Liver (tissue), 9 donors: ENCODE measurements around the gene CDCA8. TPM values are rescaled to one million over a fixed set of nuclear protein-coding genes. Genes with fewer than 3 reads are reported as not detected.

ENCODE experiments used
- DNase-seq: peaks from one replicate; pipeline ENCODE4 v3.0.0-alpha.2; 2017; ENCODE audit warnings: low spot score
- H3K27ac ChIP-seq, 2 donors: one replicate each; pipeline ENCODE4 v1.7.0; 2013; ENCODE audit warnings: inconsistent platforms in 2 of 2, low read length in 2 of 2, control low read depth in 1 of 2, low read depth in 1 of 2, mild to moderate bottlenecking in 1 of 2
- H3K27me3 ChIP-seq, 4 donors: one replicate each; pipeline versions ENCODE4 v1.6.1 to v1.7.0; 2013; ENCODE audit warnings: low read length in 3 of 4, inconsistent platforms in 1 of 4, mild to moderate bottlenecking in 1 of 4, moderate library complexity in 1 of 4; ENCODE audit not compliant: control insufficient read depth in 4 of 4, insufficient read depth in 4 of 4
- H3K36me3 ChIP-seq, 4 donors: one replicate each; pipeline versions ENCODE4 v1.6.1 to v1.7.0; 2013; ENCODE audit warnings: low read length in 3 of 4, mild to moderate bottlenecking in 3 of 4, low read depth in 1 of 4, moderate library complexity in 1 of 4; ENCODE audit not compliant: control insufficient read depth in 4 of 4, insufficient read depth in 3 of 4
- H3K4me1 ChIP-seq, 4 donors: one replicate each; pipeline versions ENCODE4 v1.6.1 to v1.7.0; 2013; ENCODE audit warnings: low read length in 3 of 4, mild to moderate bottlenecking in 3 of 4, moderate library complexity in 1 of 4; ENCODE audit not compliant: control insufficient read depth in 4 of 4, insufficient read depth in 4 of 4
- H3K4me3 ChIP-seq, 3 donors: one replicate each; pipeline versions ENCODE4 v1.6.1 to v1.7.0; 2013; ENCODE audit warnings: low read length in 3 of 3, control low read depth in 1 of 3, low read depth in 1 of 3, mild to moderate bottlenecking in 1 of 3
- H3K9ac ChIP-seq, 2 donors: one replicate each; pipeline ENCODE4 v1.7.0; 2013; ENCODE audit warnings: low read length in 2 of 2, mild to moderate bottlenecking in 2 of 2, moderate library complexity in 2 of 2, control low read depth in 1 of 2, low read depth in 1 of 2
- H3K9me3 ChIP-seq, 4 donors: one replicate each; pipeline versions ENCODE4 v1.6.1 to v1.7.0; 2013; ENCODE audit warnings: low read length in 3 of 4; ENCODE audit not compliant: control insufficient read depth in 4 of 4
- ATF3 ChIP-seq: IDR thresholded peaks from 2 replicates; pipeline ENCODE4 v1.6.1; 2016; ENCODE audit warnings: antibody characterized with exemption
- CTCF ChIP-seq: fragments of 150-350 bp; IDR thresholded peaks from 2 replicates; pipeline ENCODE4 v1.5.1; 2017; ENCODE audit warnings: improper control_type of control experiment, low read depth, low read length; ENCODE audit not compliant: missing input control
- EGR1 ChIP-seq, 2 donors: IDR thresholded peaks; 2 replicates each; pipeline ENCODE4 v1.6.1; 2016 to 2018; ENCODE audit warnings: antibody characterized with exemption in 2 of 2, low read depth in 2 of 2
- FOXA2 ChIP-seq: IDR thresholded peaks from 2 replicates; pipeline ENCODE4 v1.6.1; 2016; ENCODE audit warnings: antibody characterized with exemption
- GABPA ChIP-seq, 2 donors: IDR thresholded peaks in 1 of 2; conservative IDR thresholded peaks in 1 of 2; 2 replicates each; pipeline ENCODE4 v1.6.1; 2016; ENCODE audit warnings: antibody characterized with exemption in 2 of 2, mild to moderate bottlenecking in 1 of 2, moderate library complexity in 1 of 2
- HNF4A ChIP-seq, 2 donors: conservative IDR thresholded peaks; 2 replicates each; pipeline ENCODE4 v1.6.1; 2016; ENCODE audit warnings: antibody characterized with exemption in 2 of 2, mild to moderate bottlenecking in 2 of 2
- HNF4G ChIP-seq: IDR thresholded peaks from 2 replicates; pipeline ENCODE4 v1.6.1; 2016; ENCODE audit warnings: antibody characterized with exemption
- JUND ChIP-seq, 2 donors: IDR thresholded peaks; 2 replicates each; pipeline ENCODE4 v1.6.1; 2016; ENCODE audit warnings: antibody characterized with exemption in 2 of 2
- MAX ChIP-seq: IDR thresholded peaks from 2 replicates; pipeline ENCODE4 v1.6.1; 2016; ENCODE audit warnings: antibody characterized with exemption
- NR2F2 ChIP-seq: IDR thresholded peaks from 2 replicates; pipeline ENCODE4 v1.6.1; 2016; ENCODE audit warnings: antibody characterized with exemption
- RAD21 ChIP-seq, 2 donors: IDR thresholded peaks; 2 replicates each; pipeline ENCODE4 v1.6.1; 2016; ENCODE audit warnings: antibody characterized with exemption in 2 of 2, mild to moderate bottlenecking in 2 of 2
- REST ChIP-seq: IDR thresholded peaks from 2 replicates; pipeline ENCODE4 v1.6.1; 2016; ENCODE audit warnings: antibody characterized with exemption, mild to moderate bottlenecking
- RXRA ChIP-seq, 2 donors: IDR thresholded peaks; 2 replicates each; pipeline ENCODE4 v1.6.1; 2017 to 2018; ENCODE audit warnings: antibody characterized with exemption in 2 of 2, mild to moderate bottlenecking in 1 of 2
- SP1 ChIP-seq: IDR thresholded peaks from 2 replicates; pipeline ENCODE4 v1.6.1; 2018; ENCODE audit warnings: antibody characterized with exemption, mild to moderate bottlenecking
- TAF1 ChIP-seq: conservative IDR thresholded peaks from 2 replicates; pipeline ENCODE4 v1.6.1; 2016; ENCODE audit warnings: antibody characterized with exemption, mild to moderate bottlenecking
- YY1 ChIP-seq: IDR thresholded peaks from 2 replicates; pipeline ENCODE4 v1.6.1; 2016; ENCODE audit warnings: antibody characterized with exemption, mild to moderate bottlenecking
- ZBTB33 ChIP-seq: IDR thresholded peaks from 2 replicates; pipeline ENCODE4 v1.6.1; 2016; ENCODE audit warnings: antibody characterized with exemption
- WGBS: extraction: QIAGEN DNeasy Blood & Tissue Kit; methylation state at CpG from one replicate; pipeline ENCODE4 v1.1.7; 2013; 5-methylcytosine and 5-hydroxymethylcytosine counted together
- polyA plus RNA-seq, 2 donors: library from polyadenylated mRNA; stranded (reverse) in 1 of 2; unstranded in 1 of 2; fragments of 200-250 nt in 1 of 2; fragments of >200 nt in 1 of 2; fragmentation: Nextera tagmentation in 1 of 2; extraction: Ambion mirVana in 1 of 2; gene quantifications; one replicate each; pipeline versions ENCODE4 v1.2.1 to v1.2.3, GENCODE V29; 2013 to 2015
- total RNA-seq, 2 donors: library from RNA; depleted of rRNA; stranded (reverse); fragments of >200 nt; gene quantifications; one replicate each; pipeline ENCODE4 v1.2.3, GENCODE V29; 2014
- donor health status: healthy.
- donor health status: healthy.
- donor health status: healthy.
- donor health status: healthy.
- donor health status: healthy.

Gene CDCA8
- total and polyA plus RNA-seq, 4 donors, result 0.25 to 16.5 (median 1.4) TPM

- no peak overlapping the region for H3K27ac ChIP-seq
- H3K27me3 ChIP-seq, result peaks cover 0 to 11% (median 0%) of the 10 kb centered on the region in 4 donors
- H3K4me3 ChIP-seq, result no peak overlapping the region
- no peaks in the 10 kb centered on the region for H3K4me1 ChIP-seq
- no peak overlapping the region for H3K9ac ChIP-seq
- peaks cover 0 to 5% (median 0%) of the 10 kb centered on the region in 4 donors for H3K9me3 ChIP-seq
- no peak for DNase-seq
- H3K36me3 ChIP-seq, result no peaks in the 10 kb centered on the region
- TF ChIP-seq GABPA (IDR thresholded peaks at IDR 0.05 in 1 of 2, conservative IDR thresholded peaks at IDR 0.05 in 1 of 2), result no peak
- no peak for TF ChIP-seq ATF3
- TF ChIP-seq EGR1 (IDR thresholded peaks at IDR 0.05; ENCODE audit: low read depth in 2 of 2), result no peak
- TF ChIP-seq MAX, result no peak
- TF ChIP-seq FOXA2, result no peak
- TF ChIP-seq RAD21 (IDR thresholded peaks at IDR 0.05), result no peak
- TF ChIP-seq HNF4G, result no peak
- no peak for TF ChIP-seq ZBTB33
- no peak for TF ChIP-seq TAF1
- WGBS, result 83% methylated on average over 7 of the region's 7 CpGs
These were observed 45.0 kb upstream of the CDCA8 start for GRCh38 chr1:37647281-37647680.

- WGBS, result 72% methylated on average over 5 of the region's 5 CpGs
- H3K36me3 ChIP-seq, result no peaks in the 10 kb centered on the region
- H3K9me3 ChIP-seq, result no peaks in the 10 kb centered on the region
- H3K27me3 ChIP-seq, result peaks cover 0 to 5% (median 0%) of the 10 kb centered on the region in 4 donors
- H3K4me3 ChIP-seq, result no peak overlapping the region
- no peak overlapping the region for H3K9ac ChIP-seq
- H3K4me1 ChIP-seq, result no peaks in the 10 kb centered on the region
- no peak for DNase-seq
- no peak for TF ChIP-seq RAD21 (IDR thresholded peaks at IDR 0.05)
- no peak for TF ChIP-seq JUND (IDR thresholded peaks at IDR 0.05)
- no peak for TF ChIP-seq RXRA (IDR thresholded peaks at IDR 0.05)
- TF ChIP-seq MAX, result no peak
- TF ChIP-seq REST, result no peak
- H3K27ac ChIP-seq, result no peak overlapping the region
These were observed 42.1 kb upstream of the CDCA8 start for GRCh38 chr1:37650173-37650572.

- no peaks in the 10 kb centered on the region for H3K4me1 ChIP-seq
- peaks cover 0 to 5% (median 0%) of the 10 kb centered on the region in 4 donors for H3K27me3 ChIP-seq
- H3K4me3 ChIP-seq, result no peak overlapping the region
- H3K9me3 ChIP-seq, result no peaks in the 10 kb centered on the region
- H3K9ac ChIP-seq, result no peak overlapping the region
- 69% methylated on average over 5 of the region's 5 CpGs for WGBS
- H3K27ac ChIP-seq, result no peak overlapping the region
- H3K36me3 ChIP-seq, result no peaks in the 10 kb centered on the region
- DNase-seq, result no peak
- TF ChIP-seq SP1 (no peak), YY1 (no peak), RXRA (IDR thresholded peaks at IDR 0.05) (no peak), HNF4A (conservative IDR thresholded peaks at IDR 0.05) (no peak), HNF4G (no peak), CTCF (no peak), MAX (no peak), NR2F2 (no peak), EGR1 (IDR thresholded peaks at IDR 0.05; ENCODE audit: low read depth in 2 of 2) (no peak), ZBTB33 (no peak)
These were observed 41.6 kb upstream of the CDCA8 start for GRCh38 chr1:37650721-37651120.
